IPS-NIHi7 (cell line): ENCODE measurements around the gene ADAM30.

Experiments used
- DNase-seq: peaks from one replicate; pipeline ENCODE4 v3.0.0; 2012; ENCODE audit warnings: mixed read lengths; ENCODE audit errors: extremely low spot score

Gene ADAM30

GRCh38 chr1:119896303-119896702, at the start of gene ADAM30:
ADAM30 (minus strand) TSS chr1:119896515; CDS start chr1:119896336, 179 bp downstream.
- peak; percentile 62 for DNase-seq

DNA sequence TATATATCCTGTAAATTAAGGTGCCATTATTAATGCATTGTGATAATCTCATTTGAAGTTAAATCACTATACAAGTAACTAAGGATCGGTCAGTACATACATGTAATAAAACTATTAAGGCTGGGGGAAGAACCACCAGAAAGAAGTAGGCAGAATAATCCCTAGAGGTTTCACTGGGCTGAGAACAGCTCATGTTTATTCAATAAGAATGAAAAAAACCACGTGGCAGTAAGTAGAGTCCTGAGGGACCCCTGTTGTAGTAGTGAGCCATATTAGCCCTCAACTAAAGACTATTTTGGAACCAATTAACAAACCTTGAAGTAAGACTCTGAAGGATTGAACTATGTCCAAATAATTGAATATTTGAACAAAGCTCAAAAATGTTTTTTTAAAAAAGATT, 46.9 kb upstream of the ADAM30 start:
- DNase-seq = no peak

- no peak for DNase-seq
Measured at GRCh38 chr1:119941392-119941791, 45.1 kb upstream of the ADAM30 start.

DNA sequence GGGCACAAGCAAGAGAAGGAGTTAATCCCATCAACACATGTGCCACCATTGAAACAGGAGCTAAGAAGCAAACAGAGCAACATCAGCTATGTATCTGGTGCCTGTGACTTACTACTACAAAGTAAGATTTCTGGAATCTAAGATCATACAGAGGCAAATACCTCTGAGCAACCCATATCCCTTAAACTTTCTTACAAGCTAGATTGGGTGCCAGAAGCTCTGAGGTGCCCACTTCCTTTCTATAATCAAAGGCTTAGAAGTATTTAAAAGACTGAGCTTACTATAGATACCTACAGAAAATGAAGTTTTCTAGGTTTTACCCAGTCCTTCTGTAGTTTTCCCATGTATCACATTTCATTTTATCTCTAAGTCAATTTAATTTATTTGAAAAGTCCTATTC, 44.4 kb upstream of the ADAM30 start:
- no peak for DNase-seq

GRCh38 chr1:119937198-119937597, 40.9 kb upstream of the ADAM30 start:
- no peak for DNase-seq

- no peak for DNase-seq
Measured at GRCh38 chr1:119935915-119936314, 39.6 kb upstream of the ADAM30 start.

DNA sequence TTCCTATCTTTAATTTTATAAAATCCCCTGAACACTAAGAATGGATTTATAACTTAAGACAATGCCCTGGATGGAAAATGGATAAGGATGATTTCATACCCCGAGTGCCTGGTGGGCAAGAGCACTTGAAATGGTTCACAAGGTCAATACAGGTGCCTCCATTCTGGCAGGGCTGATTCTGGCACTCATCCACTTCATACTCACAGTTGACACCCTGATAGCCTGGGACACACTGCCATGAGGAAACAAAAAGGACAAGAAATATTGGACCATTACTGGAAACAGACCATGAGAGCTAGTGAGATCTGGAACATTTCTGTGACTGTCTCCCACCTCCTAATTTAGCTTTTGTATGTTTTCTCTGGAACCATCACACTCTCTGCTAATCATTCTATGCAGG, 39.1 kb upstream of the ADAM30 start:
- DNase-seq = no peak

- DNase-seq = no peak
Measured at GRCh38 chr1:119933397-119933796, 37.1 kb upstream of the ADAM30 start.

DNA sequence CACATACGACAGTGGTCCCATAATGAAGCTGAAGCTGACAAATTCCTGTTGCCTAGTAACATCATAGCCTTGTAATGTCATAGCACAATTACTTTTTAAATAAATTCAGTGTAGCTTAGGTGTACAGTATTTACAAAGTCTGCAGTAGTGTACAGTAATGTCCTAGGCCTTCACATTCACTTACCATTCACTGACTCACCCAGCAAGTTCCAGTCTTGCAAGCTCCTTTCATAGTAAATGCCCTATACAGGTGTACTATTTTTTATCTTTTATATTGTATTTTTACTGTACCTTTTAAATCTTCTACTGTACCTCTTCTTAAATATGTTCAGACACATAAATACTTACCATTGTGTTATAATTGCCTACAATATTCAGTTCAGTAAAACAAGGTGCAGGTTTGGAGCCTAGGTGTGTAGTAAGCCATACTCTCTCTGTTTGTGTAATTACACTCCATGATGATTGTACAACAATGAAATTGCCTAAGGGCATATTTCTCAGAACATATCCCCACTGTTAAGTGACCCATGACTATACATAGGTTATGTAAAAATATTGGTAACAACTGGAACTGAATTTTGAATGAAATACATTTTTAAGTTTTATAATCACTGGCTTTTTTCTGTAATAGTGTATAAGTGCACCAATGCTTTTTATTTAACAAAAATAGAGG, 33.5 kb upstream of the ADAM30 start:
- no peak for DNase-seq

- DNase-seq = no peak
Measured at GRCh38 chr1:119926553-119926952, 30.2 kb upstream of the ADAM30 start.

DNA sequence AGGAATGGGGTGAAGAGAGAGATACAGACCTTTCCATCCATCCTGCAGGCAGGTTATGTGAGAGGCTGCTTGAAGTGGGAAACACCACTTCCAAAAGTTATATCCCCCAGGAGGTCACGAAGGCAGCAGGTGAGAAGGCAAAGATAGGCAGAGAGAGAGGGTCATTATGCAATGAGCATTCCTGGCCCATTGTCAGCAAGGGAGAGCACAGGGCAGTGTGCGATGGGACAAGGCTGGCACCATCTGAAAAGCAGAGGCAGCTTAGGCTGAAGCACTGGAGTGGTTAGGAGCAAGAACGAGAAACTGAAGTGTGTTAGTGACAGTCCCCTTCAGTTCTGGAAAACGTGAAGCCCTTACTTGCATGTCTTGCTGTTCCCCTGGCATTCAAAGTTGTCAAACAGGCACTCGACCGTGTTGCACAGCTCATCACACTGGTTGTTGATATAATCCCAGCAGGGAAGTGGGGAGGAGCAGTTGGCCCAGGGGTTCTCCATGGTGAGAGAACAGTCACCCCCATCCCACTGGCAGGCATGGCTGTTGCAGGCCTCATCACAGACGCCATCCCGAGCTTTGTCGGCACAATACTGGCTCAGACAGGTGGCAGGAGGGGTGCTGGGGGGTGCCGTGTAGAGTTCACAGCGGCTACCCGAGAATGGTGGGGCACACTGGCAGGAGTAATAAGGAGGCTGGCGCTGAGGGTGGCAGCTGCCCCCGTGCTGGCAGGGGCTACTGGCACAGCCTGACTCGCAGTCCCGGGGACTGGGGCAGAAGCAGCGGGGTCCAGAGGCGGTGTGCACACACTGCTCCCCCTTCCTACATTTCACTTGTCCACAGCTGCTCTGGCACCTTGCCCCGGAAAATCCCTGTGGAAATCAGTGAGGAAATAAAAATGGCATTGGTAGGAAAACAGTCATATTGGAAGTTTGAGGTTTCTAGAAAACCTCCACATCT, 28.9 kb upstream of the ADAM30 start:
- no peak for DNase-seq

DNA sequence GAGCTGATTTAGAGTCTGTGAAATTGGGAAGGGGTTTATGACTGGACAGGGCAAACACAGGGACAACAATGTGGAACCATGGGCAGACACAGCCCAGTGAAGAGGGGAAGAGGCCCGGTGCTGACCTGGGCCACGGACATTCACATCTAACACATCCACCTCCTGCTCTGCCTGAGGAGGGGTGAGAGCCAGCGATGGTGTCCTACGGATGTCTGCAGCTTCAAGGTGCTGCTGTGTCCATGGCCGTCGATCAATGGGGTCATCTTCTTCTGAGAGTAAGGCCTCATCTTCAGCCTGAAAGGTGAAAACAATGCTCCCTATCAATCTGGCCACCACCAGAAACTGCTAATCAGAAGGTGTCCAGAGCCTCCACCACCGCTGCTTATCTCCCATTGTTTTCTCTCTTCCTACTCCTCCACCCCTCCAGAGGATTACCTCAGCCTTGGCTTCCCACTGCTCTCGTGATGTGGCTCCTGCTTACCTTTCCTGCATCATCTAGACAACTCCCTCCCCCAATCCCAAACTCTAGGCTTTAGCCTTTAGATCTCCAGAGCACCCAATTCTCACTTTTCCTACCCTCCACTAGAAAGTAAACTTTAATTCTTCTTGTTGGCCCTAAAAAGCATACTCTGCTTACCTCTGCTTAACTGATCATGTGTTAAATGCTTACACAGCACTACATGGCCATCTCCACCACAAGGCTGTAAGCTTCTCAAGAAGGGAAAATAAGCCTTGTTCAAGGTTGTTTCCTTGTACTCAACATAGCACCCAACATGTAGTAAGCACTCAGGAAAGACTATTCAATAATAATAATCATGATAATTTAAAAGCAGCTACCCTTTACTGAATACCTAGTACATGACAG, 24.0 kb upstream of the ADAM30 start:
- DNase-seq = no peak

GRCh38 chr1:119919241-119919640, 22.9 kb upstream of the ADAM30 start:
- DNase-seq = no peak

DNA sequence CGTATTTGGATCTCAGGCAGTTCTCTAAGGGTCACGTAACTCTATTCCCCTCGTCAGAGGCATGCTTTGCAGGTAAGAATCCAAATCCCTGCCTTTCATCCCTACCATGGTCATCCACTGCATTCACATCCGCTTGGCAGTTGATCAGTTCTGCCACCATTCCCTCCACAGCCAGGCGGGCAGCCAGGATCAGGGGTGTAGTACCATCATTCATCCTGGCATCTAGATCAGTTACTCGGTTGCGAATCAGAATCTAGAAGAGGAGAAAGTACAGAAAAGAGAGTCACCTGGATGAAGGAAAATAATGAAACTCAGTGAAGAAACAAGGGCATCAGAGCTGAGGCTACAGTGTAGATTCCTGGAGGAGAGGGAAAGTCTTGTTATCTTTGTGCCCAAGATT, 22.0 kb upstream of the ADAM30 start:
- DNase-seq = no peak

GRCh38 chr1:119917304-119918055, 21.2 kb upstream of the ADAM30 start:
- DNase-seq = no peak

- no peak for DNase-seq
Measured at GRCh38 chr1:119915517-119915916, 19.2 kb upstream of the ADAM30 start.

DNA sequence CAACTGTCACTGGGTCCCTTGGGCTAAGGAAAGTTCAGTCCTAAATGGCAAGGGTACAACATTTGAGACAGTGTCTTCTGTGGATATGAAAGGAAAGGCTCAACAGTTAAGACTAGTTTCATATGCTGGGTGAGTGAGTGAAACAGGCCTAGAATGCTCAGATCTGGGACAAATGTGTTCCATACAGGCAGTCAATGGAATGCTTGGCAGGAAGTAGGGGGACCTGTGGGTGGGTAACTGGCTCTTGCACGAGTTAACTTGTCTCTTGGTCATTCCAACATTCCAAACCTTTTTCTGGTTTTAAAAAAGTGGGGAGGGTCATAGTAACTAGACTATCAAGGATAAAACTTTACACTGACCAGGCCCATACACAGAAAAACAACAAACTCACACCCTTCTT, 17.8 kb upstream of the ADAM30 start:
- no peak for DNase-seq

GRCh38 chr1:119912963-119913362, 16.6 kb upstream of the ADAM30 start:
- DNase-seq = no peak

DNA sequence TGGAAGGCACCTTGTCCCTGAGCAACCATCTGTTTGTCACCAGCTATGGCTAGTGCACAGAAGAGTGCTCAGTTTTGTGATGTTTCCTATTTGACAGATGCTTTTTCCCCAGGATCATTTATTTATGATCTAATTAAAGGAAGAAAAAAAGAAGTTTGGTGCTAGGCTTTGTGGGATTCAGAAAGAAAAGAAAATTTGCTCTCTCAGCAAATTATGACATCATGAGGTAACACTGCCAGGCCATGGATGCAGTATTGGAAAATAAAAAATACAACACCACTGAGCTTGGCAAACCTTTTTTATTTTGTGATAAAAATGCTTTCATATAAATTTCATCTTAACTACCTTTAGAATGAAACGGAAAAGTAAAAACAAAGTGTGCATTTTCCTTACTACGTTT, 15.5 kb upstream of the ADAM30 start:
- no peak for DNase-seq

DNA sequence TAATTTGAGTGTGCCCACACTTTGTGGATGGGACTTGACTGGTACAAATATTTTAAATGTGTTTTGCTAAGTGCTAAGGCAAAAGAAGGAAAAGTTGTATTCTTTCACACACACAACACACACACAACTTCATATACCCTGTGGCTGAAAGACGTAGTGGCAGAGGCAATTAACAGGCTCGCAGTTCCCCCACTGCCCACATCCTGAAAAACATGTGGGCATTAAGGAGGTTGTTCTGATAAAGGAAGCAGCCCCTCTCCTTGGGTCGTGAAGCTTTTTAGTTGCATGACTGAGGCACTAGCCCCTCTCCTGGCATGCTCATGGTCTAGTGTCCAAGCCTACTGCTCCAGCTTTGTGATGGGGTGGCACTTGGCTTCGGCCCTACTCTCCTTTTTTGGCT, 14.3 kb upstream of the ADAM30 start:
- no peak for DNase-seq

DNA sequence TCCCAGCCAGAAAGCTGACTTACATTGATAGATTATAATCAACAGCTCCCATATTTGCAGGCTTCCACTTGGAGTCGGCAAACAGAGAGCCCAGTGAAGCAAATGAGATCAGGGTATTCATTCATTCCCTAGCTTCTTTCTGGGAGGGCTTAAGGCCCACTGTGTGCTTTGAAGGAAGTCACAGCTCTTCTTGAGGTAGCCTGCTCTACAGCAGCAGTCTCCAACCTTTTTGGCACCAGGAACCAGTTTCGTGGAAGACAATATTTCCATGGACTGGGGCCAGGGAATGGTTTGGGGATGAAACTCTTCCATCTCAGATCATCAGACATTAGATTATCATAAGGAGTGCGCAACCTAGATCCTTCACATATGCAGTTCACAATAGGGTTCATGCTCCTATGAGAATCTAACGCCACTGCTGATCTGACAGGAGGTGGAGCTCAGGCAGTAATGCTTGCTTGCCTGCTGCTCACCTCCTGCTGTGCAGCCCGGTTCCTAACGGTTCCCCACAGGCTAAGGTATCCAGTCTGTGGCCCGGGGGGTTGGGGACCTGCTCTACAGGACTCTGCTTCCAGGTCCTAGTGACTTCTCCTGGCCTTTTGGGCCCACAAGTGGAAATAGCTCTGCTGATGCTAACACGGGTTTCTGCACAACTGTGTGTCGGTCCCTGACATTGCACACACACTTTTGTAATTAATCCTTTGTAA, 13.7 kb upstream of the ADAM30 start:
- DNase-seq = no peak
